H54 (cell line): Measurements from ENCODE around the gene PTCH1.

ENCODE experiments used
- DNase-seq: peaks from one replicate; pipeline ENCODE4 v3.0.0; 2011; ENCODE audit warnings: low spot score, mixed read lengths; ENCODE audit not compliant: insufficient read length
- FAIRE-seq: peaks from 3 replicates; lab custom pipeline; 2011; peaks lifted over from hg19 to GRCh38; lab: Jason Lieb, UNC
- POLR2A ChIP-seq: IDR thresholded peaks from 2 replicates; pipeline ENCODE4 v1.6.1; 2011; ENCODE audit warnings: low read depth, mild to moderate bottlenecking, low read length

The PTCH1 gene

DNA sequence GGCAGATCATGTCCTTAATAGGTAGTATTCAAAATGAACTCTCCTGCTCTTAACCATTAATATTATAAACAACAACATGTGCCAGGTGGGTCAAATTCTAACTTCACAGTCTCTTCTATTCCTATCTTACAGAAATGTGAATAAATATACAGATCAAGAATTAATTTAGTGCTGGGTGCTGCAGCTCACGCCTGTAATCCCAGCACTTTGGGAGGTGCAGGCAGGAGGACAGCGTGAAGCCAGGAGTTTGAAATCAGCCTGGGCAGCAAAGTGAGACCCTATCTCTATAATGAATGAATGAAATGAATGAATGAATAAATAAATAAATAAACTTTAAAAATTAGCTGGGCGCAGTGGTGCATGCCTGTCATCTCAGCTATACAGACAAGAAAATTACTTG, 34.1 kb downstream of the PTCH1 start:
- no peak for TF ChIP-seq POLR2A

DNA sequence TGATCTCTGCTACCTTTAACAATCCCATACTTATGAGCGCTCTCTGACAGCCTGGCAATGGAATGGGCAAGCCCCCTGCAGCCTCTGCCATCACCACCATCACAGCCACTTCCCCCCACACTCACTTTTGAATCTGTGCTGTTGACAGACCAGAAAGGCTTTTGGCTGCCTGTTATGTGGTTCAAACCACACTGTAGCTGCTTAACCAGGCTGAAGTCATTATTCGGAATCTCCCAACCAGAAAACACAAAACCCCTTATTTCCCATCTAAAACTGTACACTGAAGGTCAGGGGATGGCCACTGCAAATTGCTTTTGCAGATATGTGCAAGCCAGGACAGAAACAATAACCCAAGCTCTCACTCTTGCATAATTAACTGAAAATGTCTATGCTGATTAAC, 35.8 kb downstream of the PTCH1 start:
- FAIRE-seq: no peak
- no peak for TF ChIP-seq POLR2A
- DNase-seq: no peak

More for the DNA sequence above, 34.1 kb downstream of the PTCH1 start:
- DNase-seq (no peak), FAIRE-seq (no peak)

DNA sequence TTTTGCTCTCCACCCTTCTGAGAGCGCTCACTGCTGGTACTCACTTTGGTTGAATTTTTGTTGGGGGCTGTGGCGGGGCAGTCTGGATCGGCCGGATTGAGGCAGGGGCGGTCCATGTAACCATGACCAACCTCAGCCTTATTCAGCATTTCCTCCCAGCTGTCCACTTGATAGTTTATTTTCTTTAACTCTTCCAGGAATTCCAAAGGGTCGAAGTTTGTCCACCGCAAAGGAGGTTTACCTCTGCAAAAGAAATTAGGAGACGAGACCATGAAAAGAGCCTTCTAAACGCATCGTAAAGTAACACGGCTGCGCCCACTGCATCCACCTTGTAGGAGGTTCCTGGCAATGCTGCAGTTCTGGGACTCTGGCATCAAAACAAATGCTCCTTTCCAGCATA, 36.4 kb downstream of the PTCH1 start:
- FAIRE-seq (no peak), DNase-seq (no peak)
- TF ChIP-seq POLR2A: no peak

DNA sequence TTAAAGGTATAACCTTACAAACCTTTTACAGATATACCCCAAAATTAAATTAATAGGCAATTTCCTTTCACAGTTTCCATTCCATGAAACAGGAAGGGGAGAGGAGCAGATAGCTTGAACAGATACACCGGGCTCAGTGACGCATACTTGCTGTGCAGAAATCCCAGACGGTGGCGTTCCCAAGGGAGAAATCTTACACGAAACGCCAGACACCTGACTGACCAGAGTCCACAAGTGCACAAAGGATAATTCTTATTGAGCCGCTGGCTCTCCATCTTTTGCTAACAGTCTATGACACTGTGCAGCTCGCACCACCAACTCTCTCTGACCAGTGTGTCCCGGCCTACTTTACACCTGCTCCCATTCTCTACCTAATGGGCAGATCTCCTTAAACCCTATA, 37.4 kb downstream of the PTCH1 start:
- TF ChIP-seq POLR2A: no peak
- DNase-seq: no peak
- FAIRE-seq: no peak

DNA sequence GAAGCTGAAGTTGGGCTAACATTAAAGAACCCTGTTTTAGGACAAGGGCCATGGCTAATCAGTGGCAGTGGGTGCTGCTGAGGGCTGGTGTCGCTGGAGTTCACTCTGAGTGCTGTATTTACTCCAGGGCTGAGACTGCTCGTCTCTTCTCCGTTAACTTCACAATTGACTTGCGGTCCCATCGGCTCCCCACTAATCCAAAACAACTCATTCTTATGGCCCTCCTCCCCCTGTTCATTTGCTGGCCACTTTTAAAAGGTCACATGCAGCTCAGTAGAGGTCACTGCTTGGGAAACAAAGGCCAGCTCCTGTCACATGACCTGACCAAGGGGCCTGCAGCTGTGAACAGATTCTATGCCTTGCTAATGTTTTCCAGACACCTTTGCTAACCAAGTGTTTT, 38.4 kb downstream of the PTCH1 start:
- TF ChIP-seq POLR2A: no peak
- FAIRE-seq (no peak), DNase-seq (no peak)

DNA sequence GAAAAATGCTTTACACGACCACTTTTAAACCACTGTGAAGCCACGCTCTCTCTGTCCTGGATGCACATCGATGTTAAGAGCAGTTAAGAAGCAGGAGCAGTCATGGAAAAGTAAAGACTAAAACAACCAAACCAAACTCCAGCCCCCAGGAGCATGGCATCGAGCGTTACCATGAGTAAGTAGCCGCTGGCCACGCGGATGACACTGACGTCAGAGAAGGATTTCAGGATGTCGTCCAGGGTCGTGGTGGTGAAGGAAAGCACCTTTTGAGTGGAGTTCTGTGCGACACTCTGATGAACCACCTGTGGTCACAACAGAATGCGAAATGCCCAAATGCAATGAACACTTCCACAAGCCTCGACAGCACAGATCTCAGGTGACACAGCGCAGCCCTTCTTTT, 38.9 kb downstream of the PTCH1 start:
- no peak for FAIRE-seq
- TF ChIP-seq POLR2A: no peak

DNA sequence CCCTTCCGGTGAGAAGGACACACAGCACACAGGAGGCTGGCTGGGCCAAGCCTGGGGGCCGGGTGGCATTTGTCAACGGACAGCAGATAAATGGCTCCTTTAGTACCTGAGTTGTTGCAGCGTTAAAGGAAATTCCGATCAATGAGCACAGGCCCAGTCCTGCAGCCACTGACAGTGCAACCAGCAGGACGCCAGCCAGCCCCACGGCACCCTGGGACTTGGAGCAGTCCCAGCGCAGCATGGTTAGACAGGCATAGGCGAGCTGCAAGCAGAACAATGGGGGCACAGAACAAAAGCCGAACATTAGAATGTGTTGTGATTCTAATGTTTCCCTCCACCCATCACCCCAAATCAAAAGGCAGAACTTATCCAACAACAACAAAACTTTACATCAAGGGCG, 39.3 kb downstream of the PTCH1 start:
- TF ChIP-seq POLR2A: no peak
- FAIRE-seq: no peak
- DNase-seq: no peak

More for the DNA sequence above, 38.9 kb downstream of the PTCH1 start:
- no peak for DNase-seq

DNA sequence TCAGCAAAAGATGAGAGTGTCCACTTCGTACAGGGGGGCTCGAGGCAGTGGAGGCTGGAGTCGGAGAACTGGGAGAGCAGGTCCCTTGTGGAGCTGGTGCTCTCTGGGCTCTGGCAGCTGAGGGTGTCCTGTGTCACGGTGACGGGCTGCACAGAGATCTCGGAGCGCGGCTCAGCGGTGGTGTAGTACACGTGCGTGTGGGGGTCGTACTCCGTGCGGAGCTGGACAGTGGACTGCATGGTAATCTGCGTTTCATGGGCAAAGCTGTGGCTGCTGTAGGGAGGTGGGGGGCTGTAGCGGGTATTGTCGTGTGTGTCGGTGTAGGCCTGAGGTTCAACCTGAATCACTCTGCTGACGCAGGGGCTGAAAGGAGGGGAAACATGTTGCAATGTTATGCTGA, 48.0 kb downstream of the PTCH1 start:
- no peak for TF ChIP-seq POLR2A
- no peak for DNase-seq
- FAIRE-seq: no peak

DNA sequence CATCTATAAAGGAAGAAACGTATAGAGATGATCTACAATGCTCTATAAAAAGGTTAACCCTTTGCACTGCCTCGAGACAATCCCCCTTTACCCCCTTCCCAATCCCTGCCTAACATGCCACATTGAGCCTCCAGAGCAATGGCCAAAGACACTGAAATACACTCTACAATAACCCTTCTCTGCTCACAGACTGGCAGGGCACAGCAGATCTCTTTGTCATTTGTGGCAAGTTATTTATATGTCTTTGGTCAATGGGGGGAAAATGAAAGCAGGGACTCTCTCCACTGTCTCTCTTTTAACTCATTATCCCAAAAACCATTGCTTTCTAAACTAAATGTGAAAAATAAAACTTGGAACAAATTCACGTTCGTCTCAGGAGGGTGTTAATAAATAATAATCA, 51.7 kb downstream of the PTCH1 start:
- no peak for TF ChIP-seq POLR2A
- DNase-seq (no peak), FAIRE-seq (no peak)

DNA sequence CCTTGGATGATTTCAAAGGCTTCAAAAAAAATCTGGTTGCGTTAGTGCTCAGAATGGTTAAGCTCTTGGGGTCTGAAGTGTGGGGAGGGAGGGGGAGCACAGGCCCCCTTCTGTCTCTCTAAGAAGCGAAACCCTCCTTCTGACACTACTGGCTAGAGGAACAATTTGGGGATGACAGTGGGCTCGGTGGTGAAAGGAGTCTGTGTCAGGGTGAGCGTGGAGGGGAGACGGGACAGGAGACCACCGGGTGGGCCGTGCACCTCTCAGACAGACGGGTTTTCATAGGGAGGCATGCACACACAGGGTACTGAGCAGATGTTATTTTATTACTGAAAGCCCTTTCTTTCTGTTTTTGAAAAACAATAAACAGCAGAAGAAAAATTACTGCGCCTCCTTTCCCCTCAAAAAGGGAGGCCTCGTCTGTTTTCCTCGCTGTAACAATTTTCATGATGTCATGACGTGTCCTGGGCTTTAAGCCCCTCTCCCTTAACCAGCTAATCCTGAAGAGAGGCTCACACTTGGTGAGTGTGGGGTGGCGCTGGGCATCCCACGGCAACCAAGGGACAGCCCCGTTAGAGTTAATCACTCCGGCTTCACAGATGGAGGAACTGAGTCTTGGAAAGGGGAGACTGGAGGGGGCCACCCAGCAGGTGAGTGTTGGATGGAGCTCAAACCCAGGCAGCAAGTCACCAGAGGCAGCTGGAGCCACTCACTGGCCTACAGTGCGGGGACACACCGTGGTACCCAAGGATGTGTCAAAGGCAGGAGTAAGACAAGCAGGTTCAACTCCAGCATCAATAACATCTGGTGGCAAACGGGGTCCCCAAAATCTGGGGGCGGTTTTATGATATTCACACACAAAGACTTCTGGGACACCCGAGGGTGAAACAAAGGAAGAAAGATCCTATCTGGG, 53.4 kb downstream of the PTCH1 start:
- FAIRE-seq: no peak
- DNase-seq: no peak
- no peak for TF ChIP-seq POLR2A

DNA sequence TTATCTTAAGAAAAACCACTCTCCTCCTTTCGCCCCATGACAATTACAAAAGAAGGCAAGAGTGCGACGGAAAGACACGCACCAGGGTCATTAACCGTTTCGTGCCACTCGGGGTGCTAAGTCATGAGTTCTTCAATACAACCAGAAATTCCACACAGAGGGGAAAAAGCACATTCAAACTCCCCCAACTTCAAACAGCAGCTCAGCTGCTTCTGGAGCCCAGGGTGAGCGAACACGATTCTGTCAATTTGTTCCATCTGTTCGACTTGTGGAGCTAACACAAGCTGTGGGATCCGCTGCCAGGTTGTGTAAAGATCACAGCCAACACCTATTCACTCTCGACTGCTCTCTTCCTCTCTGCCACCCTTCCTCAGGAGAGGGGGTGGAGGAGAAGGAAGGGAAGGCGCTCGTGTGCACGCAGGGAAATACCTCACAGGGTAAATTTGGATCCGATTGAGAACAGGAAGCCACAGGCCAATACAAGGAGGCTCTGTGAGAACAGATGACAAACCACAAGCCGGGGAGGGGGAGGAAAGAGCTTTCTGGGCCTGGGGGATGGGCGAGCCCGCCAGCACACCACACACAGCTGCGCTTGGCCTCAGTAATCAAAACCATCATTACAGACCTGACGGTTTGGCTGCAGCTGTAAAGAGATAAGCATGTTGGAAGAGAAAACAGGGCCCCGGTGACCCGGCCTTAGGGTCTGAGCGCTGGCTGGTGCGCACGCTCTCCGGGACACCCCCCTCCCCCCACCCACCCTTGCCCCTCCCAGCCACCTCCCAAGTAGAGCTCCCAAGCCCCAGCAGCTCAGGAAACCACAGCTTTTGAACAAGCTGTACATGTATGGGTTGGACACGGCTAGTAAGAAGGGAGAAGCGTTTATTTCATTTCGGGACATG, 54.3 kb downstream of the PTCH1 start:
- TF ChIP-seq POLR2A: no peak
- DNase-seq: peak; percentile 92
- FAIRE-seq: peak; percentile 78

DNA sequence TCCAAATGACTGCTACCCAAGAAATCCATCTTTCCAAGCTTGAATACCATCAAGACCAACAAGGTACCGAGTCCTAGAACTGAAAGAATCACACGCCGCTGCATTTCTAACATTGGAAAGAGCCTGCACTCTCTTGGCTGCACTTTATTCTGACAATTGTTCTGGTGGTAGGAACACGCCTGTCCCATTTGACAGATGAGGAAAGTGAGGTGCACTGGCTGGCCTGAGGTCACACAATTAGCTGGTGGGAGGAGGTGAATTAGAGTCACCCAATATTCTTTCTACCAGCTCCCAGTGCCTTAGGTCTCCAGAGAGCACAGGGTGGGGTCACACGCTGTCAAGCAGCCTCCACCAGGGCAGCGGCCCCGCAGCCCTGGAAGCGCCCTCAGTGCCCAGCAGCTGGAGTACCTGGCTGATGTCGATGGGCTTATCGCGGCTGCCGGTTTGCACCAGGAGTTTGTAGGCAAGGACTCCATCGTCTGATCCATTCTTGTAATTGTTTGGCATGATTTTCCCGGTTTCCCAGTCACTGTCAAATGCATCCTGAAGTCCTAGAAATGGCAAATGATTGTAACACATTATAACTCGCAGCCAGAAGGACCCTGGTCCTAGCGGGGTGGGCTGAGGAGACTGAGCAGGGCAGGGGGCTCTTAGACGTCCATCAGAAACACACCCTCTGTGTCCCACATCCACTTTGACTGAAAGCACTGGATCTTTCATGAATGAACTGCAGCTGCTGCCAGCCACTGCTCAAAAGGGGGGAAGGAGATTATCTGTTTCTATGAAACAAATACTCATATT, 55.1 kb downstream of the PTCH1 start:
- DNase-seq (no peak), FAIRE-seq (no peak)
- TF ChIP-seq POLR2A: no peak

DNA sequence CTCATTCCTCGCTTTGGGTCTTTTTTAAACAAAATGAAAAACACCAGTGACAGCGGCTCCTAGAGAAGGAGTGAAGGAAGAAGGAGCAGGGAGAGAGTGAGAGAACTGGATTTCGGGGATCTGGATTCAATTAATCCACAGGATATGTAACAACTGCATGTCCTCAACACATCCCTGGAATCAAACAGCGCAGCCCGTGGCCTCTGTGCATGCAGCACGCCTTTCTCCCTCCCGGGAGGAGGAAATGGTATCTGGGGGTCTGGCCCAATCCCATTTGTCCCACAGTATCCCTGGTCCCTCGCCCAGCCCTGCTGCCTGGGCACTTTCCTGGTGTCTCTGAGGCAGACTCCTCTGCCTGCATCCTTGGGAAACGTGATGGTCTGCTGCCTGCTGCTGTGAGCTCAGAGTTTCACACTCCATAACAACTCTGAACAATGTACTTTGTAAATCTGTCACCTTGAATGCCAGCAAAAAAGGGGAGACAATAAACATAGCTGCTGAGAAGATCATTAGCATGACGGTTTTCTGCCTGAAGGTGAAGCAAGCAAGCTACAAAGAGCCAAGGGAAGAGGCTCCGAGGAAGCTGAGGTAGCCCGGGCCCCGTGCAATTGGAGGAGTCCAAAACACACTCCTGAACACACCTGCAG, 56.1 kb downstream of the PTCH1 start:
- TF ChIP-seq POLR2A: no peak
- FAIRE-seq (no peak), DNase-seq (no peak)
